PFSK-1 (cell line): ENCODE results near the gene CORO1C.

ENCODE experiments used
- FOXP2 ChIP-seq: optimal IDR thresholded peaks from 2 replicates; pipeline ENCODE3; 2011; ENCODE audit warnings: borderline replicate concordance, control low read depth, inconsistent platforms; ENCODE audit not compliant: insufficient read depth; ENCODE audit errors: extremely low read length, extremely low read depth
- POLR2AphosphoS5 ChIP-seq: IDR thresholded peaks from 2 replicates; pipeline ENCODE4 v1.6.1; 2012; ENCODE audit warnings: low read depth, mild to moderate bottlenecking, control low read depth, low read length, moderate library complexity
- REST ChIP-seq, 2 experiments: IDR thresholded peaks; 2 replicates each; pipeline versions ENCODE4 v1.6.1 to v1.8.0; 2011 to 2012; ENCODE audit warnings: low read depth in 2 of 2, low read length in 2 of 2, control low read depth in 1 of 2, inconsistent platforms in 1 of 2, mild to moderate bottlenecking in 1 of 2, moderate library complexity in 1 of 2; ENCODE audit not compliant: insufficient read depth in 1 of 2
- SIN3A ChIP-seq: IDR thresholded peaks from 2 replicates; pipeline ENCODE4 v1.6.1; 2012; ENCODE audit warnings: mild to moderate bottlenecking, low read length, moderate library complexity, borderline replicate concordance; ENCODE audit not compliant: insufficient read depth
- TAF1 ChIP-seq: IDR thresholded peaks from 2 replicates; pipeline ENCODE4 v1.6.1; 2012; ENCODE audit warnings: low read length, control low read depth, borderline replicate concordance; ENCODE audit not compliant: insufficient read depth

The CORO1C gene

GRCh38 chr12:108678104-108678730 lies 53.1 kb downstream of the CORO1C start:
- TF ChIP-seq POLR2AphosphoS5 = no peak
- no peak for TF ChIP-seq FOXP2
- no peak for TF ChIP-seq TAF1
- no peak for TF ChIP-seq SIN3A
- no peak for TF ChIP-seq REST (IDR thresholded peaks at IDR 0.05; ENCODE audit: insufficient read depth in 1 of 2, low read depth in 2 of 2, low read length in 2 of 2)

- TF ChIP-seq POLR2AphosphoS5 (no peak), FOXP2 (no peak)
Measured at GRCh38 chr12:108677381-108677780, 53.9 kb downstream of the CORO1C start.

- TF ChIP-seq TAF1 (no peak), SIN3A (no peak), FOXP2 (no peak), REST (IDR thresholded peaks at IDR 0.05; ENCODE audit: insufficient read depth in 1 of 2, low read depth in 2 of 2, low read length in 2 of 2) (no peak)
Measured at GRCh38 chr12:108676707-108677106, 54.6 kb downstream of the CORO1C start.

GRCh38 chr12:108675792-108676191 lies 55.5 kb downstream of the CORO1C start:
- TF ChIP-seq TAF1 (no peak), REST (IDR thresholded peaks at IDR 0.05; ENCODE audit: insufficient read depth in 1 of 2, low read depth in 2 of 2, low read length in 2 of 2) (no peak), POLR2AphosphoS5 (no peak), FOXP2 (no peak), SIN3A (no peak)

- TF ChIP-seq FOXP2 (no peak), POLR2AphosphoS5 (no peak), TAF1 (no peak), REST (IDR thresholded peaks at IDR 0.05; ENCODE audit: insufficient read depth in 1 of 2, low read depth in 2 of 2, low read length in 2 of 2) (no peak), SIN3A (no peak)
Measured at GRCh38 chr12:108672054-108672453, 59.3 kb downstream of the CORO1C start.
